Gastrocnemius medialis (tissue), 4 donors: ENCODE results near the gene AMOT. TPM values are rescaled to one million over a fixed set of nuclear protein-coding genes. Genes with fewer than 3 reads are reported as not detected.

ENCODE experiments used
- ATAC-seq, 2 donors: fragments of 150-250 bp; one replicate each; pipeline ENCODE4 v1.9.1; 2016
- DNase-seq, 2 donors: peaks; one replicate each; pipeline ENCODE4 v3.0.0-alpha.2; 2019
- H3K27ac ChIP-seq, 4 donors: fragments of 200-600 bp; sonication (generic); 1 replicate in 1 of 4; 2 replicates in 3 of 4; pipeline ENCODE4 v1.5.1; 2016 to 2018; ENCODE audit warnings: mild to moderate bottlenecking in 2 of 4, moderate library complexity in 1 of 4
- H3K27me3 ChIP-seq, 3 donors: fragments of 200-600 bp; sonication (generic) in 2 of 3; 1 replicate in 1 of 3; 2 replicates in 2 of 3; pipeline versions ENCODE4 v1.5.1 to v1.6.0; 2016 to 2019; ENCODE audit warnings: mild to moderate bottlenecking in 1 of 3, moderate library complexity in 1 of 3
- H3K36me3 ChIP-seq, 2 donors: fragments of 200-600 bp; sonication (generic) in 1 of 2; one replicate each; pipeline ENCODE4 v1.5.1; 2017 to 2018
- H3K4me1 ChIP-seq, 2 donors: fragments of 200-600 bp; sonication (generic) in 1 of 2; one replicate each; pipeline ENCODE4 v1.5.1; 2016 to 2017; ENCODE audit warnings: mild to moderate bottlenecking in 2 of 2
- H3K4me3 ChIP-seq, 4 donors: fragments of 200-600 bp; sonication (generic) in 3 of 4; 1 replicate in 1 of 4; 2 replicates in 3 of 4; pipeline ENCODE4 v1.5.1; 2016 to 2019; ENCODE audit warnings: mild to moderate bottlenecking in 2 of 4
- H3K9me3 ChIP-seq, 3 donors: fragments of 200-600 bp; sonication (generic) in 2 of 3; 1 replicate in 1 of 3; 2 replicates in 2 of 3; pipeline ENCODE4 v1.5.1; 2016 to 2019
- CTCF ChIP-seq, 5 experiments: fragments of 450-650 bp in 3 of 5; fragments of 200-600 bp in 2 of 5; sonication (generic) in 2 of 5; IDR thresholded peaks in 4 of 5; conservative IDR thresholded peaks in 1 of 5; 1 replicate in 4 of 5; 2 replicates in 1 of 5; pipeline ENCODE4 v1.5.1; 2016 to 2019; ENCODE audit warnings: antibody characterized with exemption in 5 of 5, mild to moderate bottlenecking in 3 of 5, moderate library complexity in 3 of 5
- POLR2A ChIP-seq, 2 donors: fragments of 450-650 bp; IDR thresholded peaks; one replicate each; pipeline ENCODE4 v1.6.1; 2017; ENCODE audit warnings: antibody characterized with exemption in 2 of 2, mild to moderate bottlenecking in 2 of 2, moderate library complexity in 2 of 2
- in situ Hi-C, 4 donors: fragments of 200-750 bp; cut with MboI; loops; one replicate each; pipeline versions ENCODE4 v1.15.0 to v1.8.0; 2017; ENCODE audit warnings: low sequenced_read_pairs in 4 of 4
- intact Hi-C: fragments of 100-400 bp; cut with DNase I; formaldehyde crosslinking; loops from one replicate; pipeline ENCODE4 v1.15.1; 2023; ENCODE audit warnings: low total_unique reads
- total RNA-seq, 4 donors: library from RNA; depleted of rRNA; stranded (reverse); fragments of >200 nt; gene quantifications; one replicate each; pipeline versions ENCODE4 v1.1.0 to v1.2.3, GENCODE V29; 2016

The AMOT gene
- total RNA-seq, 4 donors from 2014 or later: 10.2 to 48.1 (median 22.4) TPM

DNA sequence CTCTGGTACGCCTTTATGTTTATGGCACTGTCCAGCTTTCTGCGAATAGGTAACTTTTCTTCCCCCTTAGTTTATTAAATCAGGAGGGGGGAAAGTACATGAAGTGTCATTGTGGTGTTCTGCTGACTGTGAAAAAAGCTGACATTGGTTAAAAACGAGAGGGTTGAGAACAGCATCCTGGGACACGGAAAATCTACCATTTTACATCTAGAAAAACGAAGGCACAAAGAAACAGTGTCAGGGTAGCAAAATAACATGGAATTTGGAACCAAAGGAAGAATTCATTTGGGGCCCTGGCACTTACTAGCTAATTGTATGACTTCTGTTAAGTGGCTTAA lies 1.2 kb upstream of the AMOT start:
- no peak for ATAC-seq
- Histone ChIP-seq H3K9me3 (no peaks in the 10 kb centered on the region), H3K4me1 (peaks cover 4 to 7% of the 10 kb centered on the region in 2 donors), H3K27me3 (no peaks in the 10 kb centered on the region), H3K36me3 (no peaks in the 10 kb centered on the region), H3K27ac (peak overlapping the region; percentile 73 to 94 (median 88)), H3K4me3 (peak overlapping the region; percentile 58 to 87 (median 77))
- TF ChIP-seq CTCF (IDR thresholded peaks at IDR 0.05 in 4 of 5, conservative IDR thresholded peaks at IDR 0.05 in 1 of 5): no peak
- TF ChIP-seq POLR2A (IDR thresholded peaks at IDR 0.05): no peak
- DNase-seq: no peak
- in situ Hi-C loops: no loop called here
- intact Hi-C loops: loop anchor here (5.0 kb wide), 2 partner anchors 39 to 74 kb away; no protein-coding TSS in a partner anchor

DNA sequence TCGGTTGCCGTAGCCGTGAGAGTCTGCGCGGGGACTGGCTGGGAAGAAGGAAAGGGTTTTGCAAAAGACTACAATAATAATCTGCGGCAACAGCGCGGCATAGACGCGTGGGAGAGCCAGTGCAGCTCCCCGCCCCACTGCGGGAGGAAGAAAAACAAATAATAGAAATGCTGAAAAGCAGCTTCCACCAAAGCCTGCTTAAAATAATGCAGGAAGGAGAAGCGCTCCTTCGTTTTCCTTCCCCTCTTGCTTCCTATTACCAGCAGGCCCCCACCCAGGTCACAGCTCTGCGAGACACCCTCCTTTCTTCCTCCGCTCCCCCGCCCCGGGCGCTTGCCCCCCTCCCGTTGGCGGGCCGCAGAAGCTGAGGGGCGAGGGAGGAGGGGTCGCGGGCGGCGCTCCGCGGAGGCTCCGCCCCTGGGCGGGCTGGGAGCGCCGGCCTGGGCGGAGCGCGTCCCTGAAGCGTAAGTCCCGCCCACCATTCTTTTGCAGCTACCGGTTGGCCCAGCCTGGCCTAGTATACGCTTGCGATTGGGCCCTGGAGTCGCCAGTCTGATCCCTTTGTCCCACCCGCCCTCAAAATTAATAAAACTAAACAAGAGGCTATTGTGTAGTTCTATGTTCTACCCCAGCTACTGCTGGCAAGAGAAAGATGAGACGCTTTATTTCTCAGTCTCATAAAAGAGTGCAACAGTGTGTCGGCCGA lies 636 bp upstream of the AMOT start:
- no peaks in the 10 kb centered on the region for H3K36me3 ChIP-seq
- H3K27ac ChIP-seq: peak overlapping the region; percentile 73 to 94 (median 88)
- no peaks in the 10 kb centered on the region for H3K27me3 ChIP-seq

GRCh38 chrX:112839856-112840255 lies 775 bp downstream of the AMOT start:
- intact Hi-C loops: loop anchor here (5.0 kb wide), 2 partner anchors 38 to 73 kb away; no protein-coding TSS in a partner anchor
- Histone ChIP-seq H3K4me1 (peaks cover 5 to 7% of the 10 kb centered on the region in 2 donors), H3K27ac (peak overlapping the region; percentile 73 to 94 (median 88)), H3K9me3 (no peaks in the 10 kb centered on the region), H3K27me3 (no peaks in the 10 kb centered on the region), H3K4me3 (peak overlapping the region; percentile 58 to 87 (median 77)), H3K36me3 (no peaks in the 10 kb centered on the region)
- ATAC-seq (no peak), DNase-seq (no peak)
- no peak for TF ChIP-seq POLR2A (IDR thresholded peaks at IDR 0.05)
- no peak for TF ChIP-seq CTCF (IDR thresholded peaks at IDR 0.05 in 4 of 5, conservative IDR thresholded peaks at IDR 0.05 in 1 of 5)
- in situ Hi-C loops: no loop called here

More for the DNA sequence above, 636 bp upstream of the AMOT start:
- H3K9me3 ChIP-seq: no peaks in the 10 kb centered on the region
- no peak for TF ChIP-seq CTCF (IDR thresholded peaks at IDR 0.05 in 4 of 5, conservative IDR thresholded peaks at IDR 0.05 in 1 of 5)
- peak in 1 of 2 donors; percentile 18 for TF ChIP-seq POLR2A (IDR thresholded peaks at IDR 0.05)
- H3K4me3 ChIP-seq: peak overlapping the region; percentile 58 to 87 (median 77)
- H3K4me1 ChIP-seq: peaks cover 4 to 7% of the 10 kb centered on the region in 2 donors
- in situ Hi-C loops: no loop called here
- DNase-seq (peak; percentile 77 to 83), ATAC-seq (peak; percentile 84 to 85)
- intact Hi-C loops: loop anchor here (5.0 kb wide), 2 partner anchors 39 to 74 kb away; no protein-coding TSS in a partner anchor

DNA sequence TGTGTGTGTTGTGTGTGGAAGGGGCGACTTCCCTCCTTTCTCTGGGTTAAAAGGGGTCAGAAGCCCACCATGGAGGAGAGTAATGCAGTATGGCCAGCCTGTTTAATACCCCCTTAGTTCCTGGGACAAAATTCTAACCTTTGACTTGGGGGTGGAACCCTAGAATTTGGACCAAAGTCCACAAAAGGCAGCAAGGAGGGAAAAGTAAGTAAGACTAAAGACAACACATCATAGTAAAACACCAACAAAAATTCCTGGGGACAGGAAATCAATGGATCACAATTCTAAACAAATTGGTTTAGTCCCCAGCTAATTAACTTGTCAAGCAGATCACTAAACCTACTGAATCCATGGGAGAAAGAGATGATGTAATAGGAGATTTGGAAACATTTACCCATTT lies 3.1 kb downstream of the AMOT start:
- no peak for ATAC-seq
- Histone ChIP-seq H3K4me3 (no peak overlapping the region), H3K27me3 (no peaks in the 10 kb centered on the region), H3K27ac (peak overlapping the region; percentile 73 to 94 (median 88)), H3K36me3 (no peaks in the 10 kb centered on the region), H3K9me3 (no peaks in the 10 kb centered on the region), H3K4me1 (peaks cover 10 to 16% of the 10 kb centered on the region in 2 donors)
- no peak for TF ChIP-seq POLR2A (IDR thresholded peaks at IDR 0.05)
- no peak for TF ChIP-seq CTCF (IDR thresholded peaks at IDR 0.05 in 4 of 5, conservative IDR thresholded peaks at IDR 0.05 in 1 of 5)
- no peak for DNase-seq
- intact Hi-C loops: no loop called here
- in situ Hi-C loops: no loop called here
